Skeletal muscle tissue (tissue), 4 donors: ENCODE data around the gene VARS2. TPM values are rescaled to one million over a fixed set of nuclear protein-coding genes. Genes with fewer than 3 reads are reported as not detected.

Experiments used
- H3K27ac ChIP-seq: one replicate; pipeline ENCODE4 v1.7.0; 2013; ENCODE audit warnings: mild to moderate bottlenecking, low read depth, low read length, inconsistent platforms
- H3K27me3 ChIP-seq, 3 donors: one replicate each; pipeline ENCODE4 v1.7.0; 2013; ENCODE audit warnings: low read length in 3 of 3; ENCODE audit not compliant: control insufficient read depth in 3 of 3, insufficient read depth in 3 of 3
- H3K36me3 ChIP-seq, 3 donors: one replicate each; pipeline ENCODE4 v1.7.0; 2013; ENCODE audit warnings: low read length in 3 of 3; ENCODE audit not compliant: control insufficient read depth in 3 of 3, insufficient read depth in 3 of 3
- H3K4me1 ChIP-seq, 3 donors: one replicate each; pipeline ENCODE4 v1.7.0; 2013; ENCODE audit warnings: low read length in 3 of 3, mild to moderate bottlenecking in 3 of 3; ENCODE audit not compliant: control insufficient read depth in 3 of 3, insufficient read depth in 3 of 3
- H3K4me3 ChIP-seq, 3 donors: one replicate each; pipeline ENCODE4 v1.7.0; 2013; ENCODE audit warnings: low read length in 3 of 3
- H3K9ac ChIP-seq, 3 donors: one replicate each; pipeline ENCODE4 v1.7.0; 2013; ENCODE audit warnings: low read length in 3 of 3, mild to moderate bottlenecking in 3 of 3, moderate library complexity in 2 of 3, low read depth in 1 of 3
- H3K9me3 ChIP-seq, 3 donors: one replicate each; pipeline ENCODE4 v1.7.0; 2013; ENCODE audit warnings: low read length in 3 of 3; ENCODE audit not compliant: control insufficient read depth in 3 of 3
- total RNA-seq: library from RNA; depleted of rRNA; stranded (reverse); fragments of >200 nt; gene quantifications from one replicate; pipeline ENCODE4 v1.2.3, GENCODE V29; 2014
- donor health status: Osteomylitis.

The VARS2 gene
- total RNA-seq, 1 donor from 2014 or later = 12.5 TPM

GRCh38 chr6:30884521-30885480 lies 29.2 kb upstream of the VARS2 start:
- no peaks in the 10 kb centered on the region for H3K9me3 ChIP-seq
- H3K4me1 ChIP-seq = peaks cover 45 to 65% (median 65%) of the 10 kb centered on the region in 3 donors
- H3K4me3 ChIP-seq = peak overlapping the region; percentile 83 to 88 (median 88)
- peaks cover 10 to 13% (median 11%) of the 10 kb centered on the region in 3 donors for H3K36me3 ChIP-seq
- no peaks in the 10 kb centered on the region for H3K27me3 ChIP-seq
- peak overlapping the region; percentile 93 for H3K27ac ChIP-seq
- peak overlapping the region; percentile 78 to 89 (median 81) for H3K9ac ChIP-seq

DNA sequence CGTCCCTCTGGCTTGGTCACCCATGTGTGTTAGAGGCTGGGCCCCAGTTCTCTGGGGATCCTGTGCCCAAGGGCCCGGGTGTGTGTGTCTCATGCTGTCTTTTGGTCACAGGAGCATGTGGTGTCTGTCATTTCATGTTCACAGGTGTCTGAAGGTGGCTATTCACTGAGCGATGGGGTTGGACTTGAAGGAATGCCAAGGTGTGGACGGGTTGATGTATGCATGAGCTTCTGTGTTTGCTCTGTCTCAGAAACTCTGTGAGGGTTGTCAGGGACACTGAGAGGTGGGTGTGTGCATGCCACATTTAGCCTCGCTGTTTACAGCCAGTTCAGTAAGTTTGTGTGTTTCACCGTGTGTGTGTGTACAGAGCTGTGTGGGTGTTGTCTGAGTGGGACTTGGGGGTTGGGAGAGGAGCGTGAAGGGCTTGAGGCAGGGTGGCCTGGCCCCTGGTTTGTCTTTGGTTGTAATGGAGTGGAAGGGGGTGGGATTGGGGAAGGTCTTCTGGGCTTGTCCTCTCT lies 28.5 kb upstream of the VARS2 start:
- Histone ChIP-seq H3K9ac (peak overlapping the region; percentile 78 to 89 (median 81)), H3K4me1 (peaks cover 45 to 72% (median 71%) of the 10 kb centered on the region in 3 donors), H3K4me3 (peak overlapping the region; percentile 83 to 88 (median 88)), H3K9me3 (no peaks in the 10 kb centered on the region), H3K27ac (peak overlapping the region; percentile 93), H3K27me3 (no peaks in the 10 kb centered on the region), H3K36me3 (peaks cover 17 to 20% (median 18%) of the 10 kb centered on the region in 3 donors)

DNA sequence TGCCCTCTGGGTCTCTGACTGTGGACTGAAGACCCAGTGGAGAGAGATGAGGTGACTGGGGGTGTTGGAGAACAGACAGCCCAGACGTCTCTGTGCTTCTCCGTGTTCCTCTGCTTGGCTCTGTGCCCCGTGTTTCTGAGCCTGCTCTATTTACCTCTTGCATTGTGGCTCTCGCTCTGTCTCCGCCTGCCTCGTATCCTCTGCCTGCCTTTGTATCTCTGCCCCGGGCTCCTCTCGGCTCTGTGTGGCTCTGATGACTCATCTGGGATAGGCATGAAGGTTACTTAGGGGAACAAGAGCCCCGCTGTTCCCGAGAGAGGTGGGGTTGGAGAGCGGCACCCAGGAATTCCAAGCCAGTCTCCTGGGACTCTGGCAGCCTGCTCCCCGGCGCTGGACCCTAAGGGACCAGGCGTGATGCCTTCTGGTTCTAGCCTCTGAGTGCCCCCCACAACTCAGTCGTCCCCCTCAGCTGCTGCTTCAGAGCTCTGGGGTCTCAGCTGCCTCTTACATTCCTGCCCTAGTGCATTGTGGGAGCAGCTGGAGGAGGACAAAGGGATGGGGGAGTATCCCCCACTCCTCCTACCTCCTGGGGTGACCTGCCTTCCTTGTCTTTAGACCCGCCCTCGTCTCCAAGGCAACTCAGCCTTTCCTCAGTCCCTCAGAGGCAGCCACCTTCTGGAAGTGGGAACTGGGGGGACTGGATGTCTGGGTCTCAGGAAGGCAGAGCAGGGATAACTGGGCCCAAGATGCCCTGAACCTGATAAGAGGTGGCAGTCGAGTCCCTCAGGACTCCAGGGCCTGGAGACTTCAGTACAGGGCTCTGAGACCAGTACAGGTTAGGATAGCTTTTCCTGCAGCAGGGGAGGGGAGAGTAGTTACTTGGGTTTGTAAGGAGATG lies 27.8 kb upstream of the VARS2 start:
- Histone ChIP-seq H3K4me3 (peak overlapping the region; percentile 83 to 88 (median 88)), H3K4me1 (peaks cover 45 to 72% (median 71%) of the 10 kb centered on the region in 3 donors), H3K9me3 (no peaks in the 10 kb centered on the region)

DNA sequence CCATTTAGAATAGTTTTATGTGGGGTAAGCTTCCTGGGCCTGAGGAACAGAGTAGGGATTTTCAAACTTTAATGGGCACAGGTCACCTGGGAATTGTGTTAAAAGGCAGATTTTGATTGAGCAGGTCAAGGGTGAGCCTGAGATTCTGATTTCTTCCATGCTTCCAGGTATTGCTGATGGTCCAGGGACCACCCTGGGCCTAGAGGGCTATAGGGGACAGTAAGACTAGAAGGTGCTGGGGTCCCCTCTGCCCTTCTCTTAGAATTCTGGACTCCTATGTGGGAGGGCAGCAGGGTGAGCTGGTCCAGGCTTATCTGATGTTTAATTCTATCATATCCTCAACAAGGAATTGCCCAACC lies 27.2 kb upstream of the VARS2 start:
- H3K27ac ChIP-seq = peak overlapping the region; percentile 93

More for the DNA sequence above, 27.8 kb upstream of the VARS2 start:
- Histone ChIP-seq H3K9ac (peak overlapping the region; percentile 78 to 89 (median 81)), H3K36me3 (peaks cover 23 to 27% (median 24%) of the 10 kb centered on the region in 3 donors), H3K27ac (peak overlapping the region; percentile 93), H3K27me3 (no peaks in the 10 kb centered on the region)

GRCh38 chr6:30887901-30888815 lies 25.9 kb upstream of the VARS2 start:
- H3K4me3 ChIP-seq = peak overlapping the region in 1 of 3 donors; percentile 15
- H3K36me3 ChIP-seq = peaks cover 41 to 46% (median 43%) of the 10 kb centered on the region in 3 donors
- peaks cover 32 to 54% (median 53%) of the 10 kb centered on the region in 3 donors for H3K4me1 ChIP-seq
- no peak overlapping the region for H3K27ac ChIP-seq
- H3K9me3 ChIP-seq = no peaks in the 10 kb centered on the region
- no peaks in the 10 kb centered on the region for H3K27me3 ChIP-seq
- peak overlapping the region; percentile 2 to 24 (median 10) for H3K9ac ChIP-seq

More for the DNA sequence above, 27.2 kb upstream of the VARS2 start:
- Histone ChIP-seq H3K27me3 (no peaks in the 10 kb centered on the region), H3K4me3 (peak overlapping the region in 2 of 3 donors; percentile 83 to 88), H3K9me3 (no peaks in the 10 kb centered on the region), H3K36me3 (peaks cover 29 to 34% (median 30%) of the 10 kb centered on the region in 3 donors), H3K9ac (peak overlapping the region; percentile 78 to 89 (median 81)), H3K4me1 (peaks cover 43 to 66% (median 65%) of the 10 kb centered on the region in 3 donors)

- peaks cover 48 to 54% (median 50%) of the 10 kb centered on the region in 3 donors for H3K36me3 ChIP-seq
- H3K4me3 ChIP-seq = peak overlapping the region in 1 of 3 donors; percentile 15
- H3K9me3 ChIP-seq = no peaks in the 10 kb centered on the region
- no peak overlapping the region for H3K27ac ChIP-seq
- H3K4me1 ChIP-seq = peaks cover 27 to 46% (median 45%) of the 10 kb centered on the region in 3 donors
- H3K27me3 ChIP-seq = no peaks in the 10 kb centered on the region
- H3K9ac ChIP-seq = peak overlapping the region in 2 of 3 donors; percentile 2 to 10
Measured at GRCh38 chr6:30888816-30889495, 25.1 kb upstream of the VARS2 start.

DNA sequence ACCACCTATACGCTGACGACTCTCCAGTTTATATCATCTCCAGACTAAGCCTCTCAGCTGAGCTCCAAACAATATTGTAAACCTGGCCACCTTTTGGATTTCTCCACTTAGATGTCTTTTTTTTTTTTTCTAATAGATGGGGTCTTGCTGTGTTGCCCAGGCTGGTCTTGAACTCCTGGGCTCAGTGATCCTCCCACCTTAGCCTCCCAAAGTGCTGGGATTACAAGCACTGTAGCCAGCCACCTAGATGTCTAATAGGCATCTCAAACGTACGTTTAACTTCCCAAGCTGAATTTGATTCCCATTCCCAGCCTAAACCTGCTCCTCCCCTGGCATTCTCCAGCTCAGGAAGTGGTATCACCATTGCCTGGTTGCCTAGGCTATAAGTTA lies 24.5 kb upstream of the VARS2 start:
- Histone ChIP-seq H3K9me3 (no peaks in the 10 kb centered on the region), H3K9ac (peak overlapping the region in 1 of 3 donors; percentile 10), H3K27ac (no peak overlapping the region), H3K4me3 (no peak overlapping the region), H3K27me3 (no peaks in the 10 kb centered on the region), H3K36me3 (peaks cover 52 to 60% (median 54%) of the 10 kb centered on the region in 3 donors), H3K4me1 (peaks cover 27 to 46% (median 45%) of the 10 kb centered on the region in 3 donors)

DNA sequence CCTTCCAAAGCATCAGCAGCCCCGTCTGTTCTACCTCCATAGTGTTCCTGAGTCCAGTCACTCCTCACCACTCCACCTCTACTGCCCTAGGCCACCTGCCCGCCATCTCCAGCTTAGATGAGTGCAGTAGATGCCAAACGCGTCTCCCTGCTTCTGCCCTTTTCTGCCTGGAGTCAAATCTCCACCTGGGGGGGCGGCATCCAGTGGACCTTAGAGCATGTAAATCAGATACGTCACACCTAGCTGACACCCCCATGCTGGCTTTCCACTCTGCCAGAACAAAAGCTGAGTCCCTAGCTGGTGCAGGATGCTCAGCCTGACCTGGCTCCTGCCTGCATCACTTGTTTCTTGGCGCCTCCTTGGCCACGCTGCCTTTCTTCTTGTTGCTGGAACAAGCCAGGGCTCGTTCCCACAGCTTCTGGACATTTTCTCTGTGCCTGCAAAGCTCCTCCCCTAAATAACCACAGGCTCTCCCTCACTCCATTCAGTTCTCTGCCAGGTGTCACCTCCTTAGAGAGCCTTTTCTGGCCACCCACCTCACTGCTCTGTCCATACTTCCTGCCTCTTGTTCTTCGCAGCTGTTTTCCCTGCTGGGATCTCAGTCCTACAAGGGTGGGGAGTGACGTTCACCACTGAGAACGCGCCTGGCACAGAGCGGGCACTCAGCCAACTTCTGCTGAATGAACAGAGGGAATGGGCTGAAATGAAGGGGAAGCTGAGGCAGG lies 24.0 kb upstream of the VARS2 start:
- peaks cover 23 to 42% (median 41%) of the 10 kb centered on the region in 3 donors for H3K4me1 ChIP-seq
- no peak overlapping the region for H3K4me3 ChIP-seq
- H3K27ac ChIP-seq = no peak overlapping the region
- H3K9me3 ChIP-seq = no peaks in the 10 kb centered on the region
- H3K27me3 ChIP-seq = no peaks in the 10 kb centered on the region
- peak overlapping the region in 1 of 3 donors; percentile 33 for H3K9ac ChIP-seq
- H3K36me3 ChIP-seq = peaks cover 58 to 66% (median 60%) of the 10 kb centered on the region in 3 donors
